ENCODE results near the gene SPO11. TPM values are rescaled to one million over a fixed set of nuclear protein-coding genes. Genes with fewer than 3 reads are reported as not detected.

Gene SPO11
- total and polyA plus RNA-seq, 2 of the 13 experiments (the other 11 are each of a cell fraction or from before 2014, with no cell fraction given): not detected

- in situ Hi-C loops (cut with HindIII; ENCODE audit: extremely low pct_ligation_motif_present, low pct_unique_long_range_greater_than_20kb) (loop anchor here (5.0 to 25.0 kb wide), 3 partner anchors 112 to 827 kb away; no protein-coding TSS in a partner anchor), intact Hi-C loops (cut with micrococcal nuclease; ENCODE audit: unreplicated experiment) (no loop called here)
- POLR2A ChIA-PET: no interaction called here
- Histone ChIP-seq H2AFZ (ENCODE audit: low read length) (no peak overlapping the region), H3K4me3 (replicated peaks in 1 of 3; ENCODE audit: insufficient read depth in 1 of 3, low read depth in 2 of 3, low read length in 3 of 3) (no peak overlapping the region), H3K79me2 (ENCODE audit: insufficient read depth, low read length) (no peaks in the 10 kb centered on the region), H3K4me1 (ENCODE audit: insufficient read depth, low read length) (peaks cover 13% of the 10 kb centered on the region), H3K27ac (ENCODE audit: extremely low read length, insufficient read depth, low read length) (no peak overlapping the region), H3K27me3 (ENCODE audit: control insufficient read depth in 1 of 2, insufficient read depth in 2 of 2, low read length in 2 of 2) (no peaks in the 10 kb centered on the region), H3K9ac (ENCODE audit: insufficient read depth, low read depth, low read length) (no peak overlapping the region), H3K9me3 (ENCODE audit: low read length) (no peaks in the 10 kb centered on the region), H3K36me3 (replicated peaks in 1 of 2; ENCODE audit: control insufficient read depth in 1 of 2, insufficient read depth in 2 of 2, low read length in 2 of 2) (peaks cover 4 to 5% of the 10 kb centered on the region in 2 experiments; a peak in 3 of 5 replicates), H4K20me1 (ENCODE audit: insufficient read depth, low read length) (0 out of 2 replicates have a peak, but pooled peaks cover 4% of the 10 kb centered on the region), H3K4me2 (ENCODE audit: low read depth, low read length) (no peak overlapping the region)
- ATAC-seq: no peak
- no peak for FAIRE-seq
- WGBS (ENCODE audit: low lambda C conversion rate): 94% methylated on average over 29 of the region's 29 CpGs
- no TSS peak for BruUV-seq (replicated peaks)
- CTCF ChIA-PET (ENCODE audit: low intra/inter-chr PET ratio, low total read pairs): no interaction called here
- TF ChIP-seq AGO2 (optimal IDR thresholded peaks at IDR 0.05; ENCODE audit: low read depth, low read length): peak; percentile 28
- TF ChIP-seq RARA (CRISPR knock-in tag; IDR thresholded peaks at IDR 0.05): no peak
- no peak for DNase-seq (ENCODE audit: low spot score)
Observed at GRCh38 chr20:57384953-57385761, 55.6 kb downstream of the SPO11 start.

- no peak for FAIRE-seq
- intact Hi-C loops (cut with micrococcal nuclease; ENCODE audit: unreplicated experiment): no loop called here
- in situ Hi-C loops (cut with HindIII; ENCODE audit: extremely low pct_ligation_motif_present, low pct_unique_long_range_greater_than_20kb): loop anchor here (10.0 to 25.0 kb wide), 2 partner anchors 199 to 826 kb away; no protein-coding TSS in a partner anchor
Observed at GRCh38 chr20:57385940-57386339, 56.3 kb downstream of the SPO11 start.

More at GRCh38 chr20:57385940-57386339, 56.3 kb downstream of the SPO11 start:
- no peaks in the 10 kb centered on the region for H3K9me3 ChIP-seq (ENCODE audit: low read length)
- ATAC-seq: no peak
- DNase-seq (ENCODE audit: low spot score): no peak
- no peak overlapping the region for H3K27ac ChIP-seq (ENCODE audit: extremely low read length, insufficient read depth, low read length)
- H3K36me3 ChIP-seq (replicated peaks in 1 of 2; ENCODE audit: control insufficient read depth in 1 of 2, insufficient read depth in 2 of 2, low read length in 2 of 2): no peaks in the 10 kb centered on the region; a peak in 2 of 5 replicates
- H3K4me1 ChIP-seq (ENCODE audit: insufficient read depth, low read length): peaks cover 21% of the 10 kb centered on the region
- ChIA-PET CTCF (ENCODE audit: low intra/inter-chr PET ratio, low total read pairs) (no interaction called here), POLR2A (no interaction called here)
- BruUV-seq (replicated peaks): no TSS peak
- TF ChIP-seq AKAP8 (CRISPR knock-in tag; IDR thresholded peaks at IDR 0.05) (no peak), KDM5B (CRISPR knock-in tag; IDR thresholded peaks at IDR 0.05; ENCODE audit: borderline replicate concordance) (peak; percentile 15; the same call in 1 of the 2 replicates)
- no peaks in the 10 kb centered on the region for H3K79me2 ChIP-seq (ENCODE audit: insufficient read depth, low read length)
- 0 out of 2 replicates have a peak, but pooled peaks cover 4% of the 10 kb centered on the region for H4K20me1 ChIP-seq (ENCODE audit: insufficient read depth, low read length)
- H3K27me3 ChIP-seq (ENCODE audit: control insufficient read depth in 1 of 2, insufficient read depth in 2 of 2, low read length in 2 of 2): no peaks in the 10 kb centered on the region
- no peak overlapping the region for H2AFZ ChIP-seq (ENCODE audit: low read length)
- 86% methylated on average over 6 of the region's 6 CpGs for whole genome bisulfite sequencing (ENCODE audit: low lambda C conversion rate)
- no peak overlapping the region for H3K4me2 ChIP-seq (ENCODE audit: low read depth, low read length)
- H3K9ac ChIP-seq (ENCODE audit: insufficient read depth, low read depth, low read length): no peak overlapping the region
- no peak overlapping the region for H3K4me3 ChIP-seq (replicated peaks in 1 of 3; ENCODE audit: insufficient read depth in 1 of 3, low read depth in 2 of 3, low read length in 3 of 3)
